ENCODE measurements around the gene SORCS2.

DNA sequence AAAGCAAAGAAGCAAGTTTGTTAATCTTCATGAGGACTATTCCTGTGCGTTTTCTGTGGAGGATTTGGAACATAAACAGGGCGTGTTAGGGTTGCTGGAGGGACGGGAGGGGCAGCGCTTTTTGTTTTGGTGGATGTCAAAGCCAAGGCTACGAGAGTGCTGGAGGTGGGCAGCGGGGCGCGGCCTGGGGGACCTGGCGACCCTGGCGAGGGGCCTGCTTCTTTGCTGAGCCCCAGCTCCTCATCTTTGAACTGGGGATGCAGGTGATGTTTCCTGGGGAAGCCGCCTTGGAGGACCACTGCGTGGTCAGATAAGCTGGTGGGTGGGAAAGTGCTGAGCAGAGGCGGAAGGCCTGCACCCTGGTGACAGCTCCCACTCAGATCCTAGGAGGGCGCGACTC, 55.2 kb downstream of the SORCS2 start:
- no peak for TF ChIP-seq POLR2AphosphoS5 (IDR thresholded peaks at IDR 0.05)
- TF ChIP-seq CTCF (IDR thresholded peaks at IDR 0.05) = no peak
- no peak for TF ChIP-seq POLR2A (IDR thresholded peaks at IDR 0.05)

Data from breast epithelium (tissue), 3 donors.